Left hindlimb (tissue), 1 donor: Measurements from ENCODE around the gene ZNF841.
"Not testable (repeated sequence)": the region's sequence is repeated elsewhere in the genome, so short reads cannot be mapped to it uniquely, and the experiment has no call there.

Experiments
- DNase-seq: peaks from one replicate; pipeline ENCODE4 v3.0.0-alpha.2; 2018

The ZNF841 gene

DNA sequence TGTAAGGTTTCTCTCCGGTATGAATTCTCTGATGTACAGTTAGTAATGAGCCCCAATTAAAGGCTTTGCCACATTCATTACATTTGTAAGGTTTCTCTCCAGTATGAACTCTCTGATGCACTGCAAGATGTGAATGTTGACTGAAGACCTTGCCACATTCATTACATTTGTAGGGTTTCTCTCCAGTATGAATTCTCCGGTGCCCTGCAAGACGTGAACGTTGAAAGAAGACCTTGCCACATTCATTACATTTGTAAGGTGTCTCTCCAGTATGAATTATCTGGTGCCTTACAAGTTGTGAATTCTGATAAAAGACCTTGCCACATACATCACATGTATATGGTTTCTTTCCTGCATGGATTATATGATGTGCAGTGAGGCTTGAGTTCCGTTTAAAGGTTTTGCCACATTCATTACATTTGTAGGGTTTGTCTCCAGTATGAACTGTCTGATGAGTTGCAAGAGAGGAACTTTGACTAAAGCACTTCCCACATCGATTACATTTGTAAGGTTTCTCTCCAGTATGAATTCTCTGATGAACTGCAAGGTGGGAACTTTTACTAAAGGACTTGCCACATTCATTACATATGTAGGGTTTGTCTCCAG lies 29.2 kb downstream of the ZNF841 start:
- DNase-seq = no peak

DNA sequence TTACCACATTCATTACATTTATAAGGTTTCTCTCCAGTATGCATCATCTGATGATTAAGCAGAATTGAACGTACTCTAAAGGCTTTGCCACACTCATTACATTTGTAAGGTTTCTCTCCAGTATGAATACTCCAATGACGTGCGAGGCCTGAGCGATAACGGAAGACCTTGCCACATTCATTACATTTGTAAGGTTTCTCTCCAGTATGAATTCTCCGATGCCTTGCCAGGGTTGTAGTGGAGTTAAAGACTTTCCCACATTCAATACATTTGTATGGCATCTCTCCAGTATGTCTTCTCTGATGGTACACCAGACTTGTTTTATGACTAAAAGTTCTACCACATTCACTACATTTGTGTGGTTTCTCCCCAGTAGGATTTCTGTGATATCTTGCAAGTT lies 30.2 kb downstream of the ZNF841 start:
- no peak for DNase-seq

DNA sequence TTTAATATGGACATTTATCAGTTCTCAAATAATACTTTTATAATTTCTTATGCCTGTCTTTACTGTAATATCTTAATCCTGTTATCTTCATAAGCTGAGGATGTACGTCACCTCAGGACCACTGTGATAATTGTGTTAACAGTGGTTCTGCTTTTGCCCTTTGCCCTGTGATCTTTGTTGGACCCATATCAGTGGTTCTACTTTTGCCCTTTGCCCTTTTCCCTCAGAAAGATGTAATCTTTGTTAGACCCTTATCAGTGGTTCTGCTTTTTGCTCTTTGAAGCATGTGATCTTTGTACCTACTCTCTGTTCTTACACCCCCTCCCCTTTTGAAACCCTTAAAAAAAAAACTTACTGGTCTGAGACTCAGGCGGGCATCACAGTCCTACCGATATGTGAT lies 39.1 kb downstream of the ZNF841 start:
- DNase-seq = not testable (repeated sequence)

DNA sequence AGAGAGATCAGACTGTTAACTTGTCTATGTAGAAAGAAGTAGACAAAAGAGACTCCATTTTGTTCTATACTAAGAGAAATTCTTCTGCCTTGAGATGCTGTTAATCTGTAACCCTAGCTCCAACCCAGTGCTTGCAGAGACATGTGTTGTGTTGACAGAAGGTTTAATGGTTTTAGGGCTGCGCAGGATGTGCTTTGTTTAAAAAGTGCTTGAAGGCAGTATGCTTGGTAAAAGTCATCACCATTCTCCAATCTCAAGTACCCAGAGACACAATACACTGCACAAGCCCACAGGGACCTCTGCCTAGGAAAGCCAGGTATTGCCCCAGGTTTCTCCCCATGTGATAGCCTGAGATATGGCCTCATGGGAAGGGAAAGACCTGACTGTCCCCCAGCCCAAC lies 43.8 kb downstream of the ZNF841 start:
- DNase-seq = not testable (repeated sequence)

DNA sequence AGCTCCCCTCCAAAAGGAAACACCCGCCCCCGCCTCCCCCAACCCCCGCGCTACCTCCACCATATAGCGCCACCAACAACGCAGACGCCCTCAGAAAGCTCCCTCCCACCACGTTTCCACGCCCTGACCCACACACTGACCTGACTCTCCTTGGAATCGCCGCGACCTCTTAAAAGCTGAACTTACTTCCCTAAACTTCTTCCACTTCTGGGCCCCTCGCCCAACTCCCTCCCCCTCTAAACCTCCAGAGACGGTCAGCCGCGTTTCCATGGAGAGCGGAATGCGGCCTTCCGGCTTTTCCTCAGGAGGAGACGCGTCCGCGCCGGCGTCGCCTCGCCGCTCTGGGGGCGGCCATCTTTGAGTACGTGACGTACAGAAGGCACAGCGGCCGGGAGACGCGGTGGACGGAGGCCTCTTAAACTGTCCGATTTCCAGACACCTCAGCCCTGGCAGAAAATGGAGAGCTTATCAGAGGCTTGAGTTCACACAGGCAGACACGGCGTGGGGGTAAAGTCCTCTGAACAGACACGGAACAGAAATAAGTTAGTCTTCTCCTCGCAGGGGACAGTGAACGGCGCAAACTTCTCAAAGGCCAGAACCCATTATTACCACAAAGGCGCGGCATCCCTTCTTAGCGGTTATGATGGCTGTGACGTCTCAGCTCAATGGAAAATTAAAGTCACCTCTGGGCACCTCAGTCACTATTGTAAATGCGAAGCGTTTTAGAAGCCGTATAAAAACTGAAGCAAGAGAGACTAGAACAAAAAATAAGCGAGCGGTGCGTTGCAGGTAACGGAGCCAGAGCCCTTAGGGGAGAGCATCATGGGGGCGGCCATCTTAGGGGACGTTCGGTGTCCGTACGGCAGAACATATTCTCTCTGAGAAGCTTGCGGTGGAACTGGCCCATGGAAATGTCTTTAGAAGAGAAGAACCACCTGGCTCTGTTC lies 46.7 kb downstream of the ZNF841 start, which contains the start of gene ZNF432:
Gene ZNF432 (minus strand): TSS at position 284 of the 947 bp plus-strand sequence. CDS start 1,970 bp downstream, outside the sequence.
- DNase-seq = peak; percentile 96

DNA sequence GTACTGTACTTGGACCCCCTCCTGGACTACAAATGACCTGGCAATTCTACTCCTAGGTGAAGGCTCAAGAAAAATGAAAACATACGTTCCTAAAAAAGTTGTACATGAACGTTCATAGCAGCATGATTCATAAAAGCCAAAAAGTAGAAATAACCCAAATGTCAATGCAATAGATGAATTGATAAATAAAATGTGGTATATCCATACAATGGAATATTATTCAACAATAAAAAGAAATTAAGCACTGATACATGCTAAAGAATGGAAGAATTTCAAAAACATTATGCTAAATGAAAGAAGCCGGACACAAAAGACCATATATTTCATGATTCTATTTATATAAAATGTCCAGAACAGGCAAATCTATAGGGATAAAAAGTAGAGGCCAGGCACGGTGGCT lies 56.4 kb downstream of the ZNF841 start:
- DNase-seq = no peak

DNA sequence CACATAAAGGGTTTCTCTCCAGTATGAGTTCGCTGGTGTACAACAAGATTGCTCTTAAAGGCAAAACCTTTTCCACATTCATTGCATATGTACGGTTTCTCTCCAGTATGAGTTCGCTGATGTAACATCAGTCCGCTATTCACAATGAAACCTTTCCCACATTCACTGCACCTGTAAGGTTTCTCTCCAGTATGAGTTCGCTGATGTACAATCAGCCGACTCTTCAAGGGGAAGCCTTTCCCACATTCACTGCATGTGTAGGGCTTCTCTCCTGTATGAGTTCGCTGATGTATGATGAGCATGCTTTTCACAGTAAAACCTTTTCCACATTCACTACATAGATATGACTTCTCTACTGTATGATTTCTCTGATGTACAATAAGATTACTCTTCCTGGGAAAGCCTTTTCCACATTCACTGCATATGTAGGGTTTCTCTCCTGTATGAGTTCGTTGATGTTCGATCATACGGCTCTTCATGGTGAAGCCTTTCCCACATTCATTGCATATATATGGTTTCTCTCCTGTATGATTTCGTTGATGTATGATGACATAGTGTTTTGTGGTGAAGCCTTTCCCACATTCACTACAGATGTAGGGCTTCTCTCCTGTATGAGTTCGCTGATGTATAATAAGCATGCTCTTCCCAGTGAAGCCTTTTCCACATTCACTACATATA lies 61.4 kb downstream of the ZNF841 start:
- DNase-seq = no peak

DNA sequence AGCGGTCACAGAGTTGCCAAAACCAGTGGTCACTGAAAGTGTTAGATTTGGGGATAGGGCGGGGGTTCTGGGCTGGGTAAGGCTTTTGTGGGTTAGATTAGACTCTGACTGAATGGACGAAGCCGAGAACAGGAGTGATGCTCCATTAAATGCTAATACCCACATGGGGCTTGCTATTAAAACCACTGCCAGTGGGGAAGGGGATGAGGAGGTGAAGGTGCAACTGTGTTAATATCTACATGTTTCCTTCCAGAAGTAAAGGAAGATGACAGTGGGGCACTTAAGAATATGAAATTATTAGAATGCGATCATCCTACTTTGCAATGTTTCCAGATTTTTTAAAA lies 66.8 kb downstream of the ZNF841 start:
- no peak for DNase-seq

DNA sequence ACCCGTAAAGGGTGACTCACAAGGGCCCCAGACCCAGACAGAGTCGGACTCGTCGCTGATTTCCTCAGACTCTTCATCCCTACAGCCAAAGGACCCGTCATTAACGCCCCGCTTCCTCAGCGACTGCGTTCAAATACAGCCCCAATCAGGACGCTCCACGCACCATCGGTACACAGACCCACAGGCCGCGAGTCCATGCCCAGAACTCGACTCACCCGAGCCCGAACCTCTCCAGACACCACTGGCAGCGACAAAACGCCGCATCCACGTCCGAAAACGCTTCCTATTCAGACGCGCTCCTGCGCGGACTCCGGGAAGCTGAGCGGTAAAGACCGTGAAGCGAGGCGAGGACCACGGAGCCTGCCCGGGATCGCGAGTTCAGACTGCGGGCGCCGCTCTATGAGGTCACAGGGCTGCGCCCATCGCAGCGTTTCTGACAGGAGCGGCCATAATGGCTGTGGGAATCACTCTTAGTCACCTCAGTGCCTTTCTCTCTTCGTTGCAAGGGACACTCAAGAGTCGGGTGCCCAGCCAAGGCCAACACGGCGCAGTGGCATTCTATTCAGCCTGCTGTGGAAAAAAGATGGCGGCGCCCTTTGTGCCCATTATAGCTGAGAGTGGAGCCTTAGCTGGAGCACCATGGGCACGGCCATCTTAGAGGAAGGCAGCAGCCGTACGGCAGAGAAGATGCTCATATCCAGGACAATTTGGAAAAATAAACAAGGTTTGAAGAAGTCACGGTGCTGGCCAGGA lies 67.4 kb downstream of the ZNF841 start, which contains the start of gene ZNF614:
Gene ZNF614 (minus strand): TSS at position 353 of the 753 bp plus-strand sequence. CDS start 2,634 bp downstream, outside the sequence.
- DNase-seq = peak; percentile 93

DNA sequence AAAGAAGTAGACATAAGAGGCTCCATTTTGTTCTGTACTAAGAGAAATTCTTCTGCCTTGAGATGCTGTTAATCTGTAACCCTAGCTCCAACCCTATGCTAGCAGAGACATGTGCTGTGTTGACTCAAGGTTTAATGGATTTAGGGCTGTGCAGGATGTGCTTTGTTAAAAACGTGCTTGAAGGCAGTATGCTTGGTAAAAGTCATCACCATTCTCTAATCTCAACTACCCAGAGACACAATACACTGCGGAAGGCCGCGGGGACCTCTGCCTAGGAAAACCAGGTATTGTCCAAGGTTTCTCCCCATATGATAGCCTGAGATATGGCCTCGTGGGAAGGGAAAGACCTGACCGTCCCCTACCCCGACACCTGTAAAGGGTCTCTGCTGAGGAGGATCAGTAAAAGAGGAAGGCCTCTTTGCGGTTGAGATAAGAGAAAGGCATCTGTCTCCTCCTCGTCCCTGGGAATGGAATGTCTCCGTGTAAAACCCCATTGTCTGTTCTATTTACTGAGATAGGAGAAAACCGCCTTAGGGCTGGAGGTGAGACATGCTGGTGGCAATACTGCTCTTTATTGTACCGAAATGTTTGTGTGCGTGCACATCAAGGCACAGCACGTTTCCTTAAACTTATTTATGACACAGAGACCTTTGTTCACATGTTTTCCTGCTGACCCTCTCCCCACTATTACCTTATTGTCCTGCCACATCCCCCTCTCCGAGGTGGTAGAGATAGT lies 69.1 kb downstream of the ZNF841 start:
- DNase-seq = not testable (repeated sequence)

DNA sequence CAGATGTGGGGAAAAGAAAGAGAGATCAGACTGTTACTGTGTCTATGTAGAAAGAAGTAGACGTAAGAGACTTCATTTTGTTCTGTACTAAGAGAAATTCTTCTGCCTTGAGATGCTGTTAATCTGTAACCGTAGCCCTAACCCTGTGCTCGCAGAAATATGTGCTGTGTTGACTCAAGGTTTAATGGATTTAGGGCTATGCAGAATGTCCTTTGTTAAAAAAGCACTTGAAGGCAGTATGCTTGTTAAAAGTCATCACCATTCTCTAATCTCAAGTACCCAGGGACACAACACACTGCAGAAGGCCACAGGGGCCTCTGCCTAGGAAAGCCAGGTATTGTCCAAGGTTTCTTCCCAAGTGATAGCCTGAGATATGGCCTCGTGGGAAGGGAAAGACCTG lies 71.1 kb downstream of the ZNF841 start:
- not testable (repeated sequence) for DNase-seq

DNA sequence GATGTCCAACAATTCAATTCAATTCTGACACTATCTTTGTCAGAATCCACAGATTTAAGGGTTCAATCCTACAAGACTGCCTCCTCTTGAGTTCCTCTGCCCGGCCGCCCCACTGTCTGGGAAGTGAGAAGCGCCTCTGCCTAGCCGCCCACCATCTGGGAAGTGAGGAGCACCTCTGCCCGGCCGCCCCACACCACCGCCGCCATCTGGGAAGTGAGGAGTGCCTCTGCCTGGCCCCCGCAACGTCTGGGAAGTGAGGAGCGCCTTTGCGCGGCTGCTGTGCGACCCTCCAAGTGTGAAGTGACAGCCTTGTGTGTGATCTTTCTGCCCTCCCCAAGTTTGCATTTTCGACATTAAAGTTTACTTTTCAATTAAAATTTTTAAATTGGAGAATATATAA lies 73.4 kb downstream of the ZNF841 start:
- no peak for DNase-seq

DNA sequence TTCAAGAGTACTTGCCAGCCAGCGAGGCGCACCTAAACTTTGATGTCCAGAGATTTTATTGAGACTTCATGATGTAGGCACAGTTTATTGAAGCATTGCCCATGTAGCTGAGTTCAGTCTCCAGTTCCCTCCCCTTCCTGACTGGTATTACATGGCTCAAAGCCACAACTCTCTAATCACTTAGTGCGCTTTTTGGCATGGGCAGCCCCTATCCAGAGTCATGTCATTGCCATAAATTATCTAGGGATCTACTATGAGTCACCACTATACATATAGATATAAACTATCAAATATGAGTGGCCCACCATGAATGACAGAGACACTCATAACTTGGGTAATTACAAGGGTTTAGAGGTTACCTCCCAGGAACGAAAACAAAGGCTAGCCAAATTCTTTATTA lies 75.1 kb downstream of the ZNF841 start:
- DNase-seq = no peak
